HG02678 (cell line): ENCODE measurements around the gene CNPY4.
A peak's percentile ranks its signal among the peaks of the same experiment; 100 is the strongest.
"Not testable (repeated sequence)": the region's sequence is repeated elsewhere in the genome, so short reads cannot be mapped to it uniquely, and the experiment has no call there.

Experiments
- ATAC-seq: cut with Tn5 transposase; IDR thresholded peaks from one replicate; pipeline ENCODE4 v1.9.1; 2021; ENCODE audit warnings: mild to moderate bottlenecking, moderate library complexity; ENCODE audit not compliant: unreplicated experiment

The CNPY4 gene

DNA sequence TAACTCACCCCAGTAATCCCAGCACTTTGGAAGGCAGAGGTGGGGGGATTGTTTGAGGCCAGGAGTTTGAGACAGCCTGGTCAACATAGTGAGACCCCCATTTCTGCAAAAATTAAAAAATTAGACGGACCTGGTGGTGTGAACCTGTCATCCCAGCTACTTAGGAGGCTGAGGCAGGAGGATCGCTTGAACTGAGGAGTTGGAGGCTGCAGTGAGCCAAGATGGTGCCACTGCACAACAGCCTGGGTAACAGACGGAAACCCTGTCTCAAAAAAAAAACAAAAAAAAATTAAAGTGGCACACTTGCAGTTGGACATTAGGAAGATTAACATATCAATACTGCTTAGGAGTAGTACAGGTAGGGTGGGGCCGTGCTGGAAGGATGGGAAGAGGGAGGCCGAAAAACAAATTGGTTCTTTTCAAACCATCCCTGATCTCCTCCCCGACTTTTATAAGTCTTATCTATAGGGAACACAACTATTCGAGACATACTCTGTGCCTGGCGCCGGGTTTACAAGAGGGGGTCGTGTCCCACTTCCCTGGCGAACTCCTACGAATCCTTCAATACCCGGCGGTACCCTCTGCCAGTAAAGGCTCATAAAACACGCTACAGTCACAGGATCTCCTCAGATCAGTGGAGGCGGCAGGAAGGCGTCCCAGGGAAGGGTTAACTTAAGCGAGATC lies 904 bp upstream of the CNPY4 start:
- ATAC-seq, result no peak

DNA sequence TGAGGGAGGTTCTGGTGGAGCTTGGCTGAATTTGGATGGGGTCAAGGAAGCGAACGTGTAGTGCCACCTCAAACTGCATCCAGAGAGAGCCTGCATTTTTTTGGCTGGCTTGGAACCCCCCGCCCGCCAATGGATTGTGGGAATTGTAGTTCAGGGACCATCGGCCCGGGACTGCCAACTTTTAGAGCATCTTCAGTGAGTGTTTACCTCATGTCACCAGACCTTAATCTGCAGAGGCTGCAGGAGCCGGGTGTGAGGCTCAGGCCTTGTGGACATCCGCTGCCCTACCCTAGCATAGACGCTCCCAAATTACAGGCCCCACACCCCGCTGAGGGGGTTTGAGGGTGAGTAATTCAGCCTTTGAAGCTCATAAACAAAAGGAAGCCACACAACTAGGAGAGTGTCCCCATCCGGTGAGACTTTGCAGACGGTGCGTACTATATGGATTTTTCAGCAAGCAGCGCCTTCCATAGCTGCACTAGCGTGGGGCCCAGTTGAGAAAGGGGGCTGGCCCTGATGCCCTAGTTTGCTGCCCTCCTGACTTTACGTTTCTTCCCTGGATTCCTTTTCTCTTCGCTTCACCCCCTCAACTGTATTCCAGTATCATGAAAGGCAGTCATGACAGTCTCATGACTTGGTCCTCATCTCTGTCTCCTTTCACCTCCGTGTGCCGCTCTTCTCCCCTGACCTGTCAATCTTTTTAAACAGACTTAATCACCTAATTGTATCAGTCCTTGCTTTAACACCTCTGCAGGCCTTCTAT lies 717 bp downstream of the CNPY4 start:
- peak; percentile 34 for ATAC-seq

DNA sequence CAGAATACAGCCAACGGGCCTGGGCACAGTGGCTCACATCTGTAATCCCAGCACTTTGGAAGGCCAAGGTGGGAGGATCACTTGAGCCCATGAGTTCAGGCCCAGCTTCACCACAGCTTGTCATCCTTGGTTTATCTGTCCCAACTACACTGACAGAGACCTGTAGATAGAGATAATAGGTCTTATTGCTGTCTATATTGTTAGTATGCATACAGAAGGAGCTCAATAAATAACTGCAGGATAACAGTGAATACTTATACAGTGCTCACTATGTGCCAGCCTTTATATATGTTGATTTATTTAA lies 1.3 kb downstream of the CNPY4 start:
- no peak for ATAC-seq

GRCh38 chr7:100122067-100122466 lies 2.6 kb downstream of the CNPY4 start:
- no peak for ATAC-seq

GRCh38 chr7:100122568-100122967 lies 3.1 kb downstream of the CNPY4 start:
- ATAC-seq, result no peak

GRCh38 chr7:100124301-100125230 lies 5.1 kb downstream of the CNPY4 start:
- no peak for ATAC-seq

DNA sequence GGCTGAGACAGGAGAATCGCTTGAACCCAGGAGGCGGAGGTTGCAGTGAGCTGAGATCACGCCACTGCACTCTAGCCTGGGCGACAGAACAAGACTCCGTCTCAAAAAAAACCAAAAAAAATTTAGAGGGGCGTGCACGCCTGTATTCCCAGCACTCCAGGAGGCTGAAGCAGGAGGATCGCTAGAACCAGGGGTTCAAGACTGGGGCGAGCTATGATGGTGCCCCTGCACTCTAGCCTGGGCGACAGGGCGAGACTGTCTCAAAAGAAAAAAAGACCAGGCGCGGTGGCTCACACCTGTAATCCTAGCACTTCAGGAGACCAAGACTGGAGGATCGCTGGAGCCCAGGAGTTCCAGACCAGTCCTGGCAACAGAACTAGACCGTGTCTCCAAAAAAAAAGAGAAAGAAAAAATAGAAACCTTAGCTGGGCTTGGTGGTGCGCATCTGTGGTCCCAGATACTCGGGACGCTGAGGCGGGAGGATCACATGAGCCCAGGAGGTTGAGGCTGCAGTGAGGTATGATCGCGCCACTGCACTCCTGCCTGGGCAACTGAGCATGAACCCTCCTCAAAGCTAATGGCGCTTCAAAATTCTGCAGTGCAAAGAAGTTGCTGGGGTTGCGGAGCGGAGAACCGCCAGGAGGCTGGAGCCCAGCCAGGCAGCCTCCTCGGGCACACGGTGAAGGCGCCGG lies 7.0 kb downstream of the CNPY4 start:
- peak; percentile 15 for ATAC-seq

DNA sequence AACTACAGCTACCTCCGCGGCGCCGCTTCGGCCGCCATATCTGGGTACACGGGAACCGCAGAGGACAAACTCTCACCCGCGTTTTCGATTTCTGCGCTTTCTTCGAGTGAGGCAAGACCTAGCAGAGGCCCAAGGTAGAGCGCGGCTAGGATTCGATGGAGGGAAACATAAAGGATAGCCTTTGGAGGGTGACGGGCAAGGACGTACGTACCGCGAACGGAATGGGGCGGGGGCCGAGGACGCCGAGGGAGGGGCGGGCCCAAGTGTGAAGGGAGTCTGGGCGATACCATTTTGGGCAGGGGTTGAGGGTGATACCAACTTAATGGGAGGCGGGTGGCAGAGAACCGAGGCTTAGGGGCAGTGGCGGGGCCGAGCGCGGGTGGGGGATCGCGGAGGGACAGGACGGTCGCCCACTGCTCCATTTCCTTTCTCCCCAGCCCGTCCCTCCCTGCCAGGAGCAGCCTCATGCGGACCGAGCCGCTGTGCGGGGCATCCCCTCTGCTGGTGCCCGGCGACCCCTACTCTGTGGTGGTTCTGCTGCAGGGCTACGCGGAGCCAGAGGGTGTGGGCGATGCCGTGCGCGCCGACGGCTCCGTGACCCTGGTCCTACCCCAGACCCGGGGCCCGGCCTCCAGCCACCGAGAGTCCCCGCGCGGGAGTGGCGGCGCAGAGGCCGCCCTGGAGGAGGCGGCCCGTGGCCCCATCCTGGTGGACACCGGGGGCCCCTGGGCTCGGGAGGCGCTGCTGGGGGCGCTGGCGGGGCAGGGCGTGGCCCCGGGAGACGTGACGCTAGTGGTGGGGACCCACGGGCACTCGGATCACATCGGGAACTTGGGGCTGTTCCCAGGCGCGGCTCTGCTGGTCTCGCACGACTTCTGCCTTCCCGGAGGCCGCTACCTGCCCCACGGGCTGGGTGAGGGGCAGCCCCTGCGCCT lies 7.8 kb downstream of the CNPY4 start, which contains the start of gene MBLAC1:
Gene MBLAC1 (plus strand): TSS at position 37 of the 935 bp plus-strand sequence. CDS start 429 bp downstream, at position 466.
- peak; percentile 69 for ATAC-seq

- ATAC-seq, result no peak
Measured at GRCh38 chr7:100127866-100128636, 8.6 kb downstream of the CNPY4 start.

DNA sequence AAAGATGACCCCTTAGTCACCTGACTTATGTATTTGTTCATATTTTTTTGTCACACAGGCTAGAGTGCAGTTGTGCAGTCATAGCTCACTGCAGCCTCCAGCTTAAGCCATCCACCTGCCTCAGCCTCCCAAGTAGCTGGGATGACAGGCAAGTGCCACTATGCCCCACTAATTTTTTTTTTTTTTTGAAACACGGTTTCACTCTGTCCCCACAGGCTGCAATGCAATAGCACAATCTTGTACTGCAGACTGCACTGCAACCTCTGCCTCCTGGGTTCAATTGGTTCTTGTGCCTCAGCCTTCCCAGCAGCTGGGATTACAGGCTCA lies 9.2 kb downstream of the CNPY4 start:
- ATAC-seq, result no peak

GRCh38 chr7:100130220-100130607 lies 10.8 kb downstream of the CNPY4 start:
- ATAC-seq, result not testable (repeated sequence)

GRCh38 chr7:100130608-100131453 lies 11.4 kb downstream of the CNPY4 start:
- no peak for ATAC-seq

GRCh38 chr7:100132126-100132525 lies 12.7 kb downstream of the CNPY4 start:
- no peak for ATAC-seq

DNA sequence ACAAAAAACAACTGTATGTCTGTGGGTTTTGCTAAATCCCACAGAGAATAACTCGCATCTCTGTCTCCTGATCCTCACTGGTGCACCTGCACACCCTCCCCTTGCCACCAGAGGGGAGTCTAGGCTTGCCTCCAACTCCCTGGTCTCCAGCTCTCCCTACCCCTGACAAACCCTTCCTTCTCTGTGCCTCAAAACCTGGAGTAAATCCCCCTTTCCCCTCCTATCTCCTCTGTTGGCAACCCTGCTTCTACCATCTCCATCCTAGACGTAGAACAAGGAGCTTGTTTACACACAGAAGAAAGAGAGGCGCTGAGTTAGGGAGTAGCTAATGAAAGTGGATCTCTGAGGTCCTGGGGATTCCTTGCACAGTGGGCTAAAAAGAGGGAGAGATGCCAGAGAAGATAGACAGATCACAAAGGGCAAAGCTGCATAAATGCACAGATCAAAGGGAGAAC lies 13.3 kb downstream of the CNPY4 start:
- ATAC-seq, result peak; percentile 76

GRCh38 chr7:100137851-100138760 lies 18.7 kb downstream of the CNPY4 start:
- ATAC-seq, result no peak

- ATAC-seq, result no peak
Measured at GRCh38 chr7:100141555-100141949, 22.1 kb downstream of the CNPY4 start.

DNA sequence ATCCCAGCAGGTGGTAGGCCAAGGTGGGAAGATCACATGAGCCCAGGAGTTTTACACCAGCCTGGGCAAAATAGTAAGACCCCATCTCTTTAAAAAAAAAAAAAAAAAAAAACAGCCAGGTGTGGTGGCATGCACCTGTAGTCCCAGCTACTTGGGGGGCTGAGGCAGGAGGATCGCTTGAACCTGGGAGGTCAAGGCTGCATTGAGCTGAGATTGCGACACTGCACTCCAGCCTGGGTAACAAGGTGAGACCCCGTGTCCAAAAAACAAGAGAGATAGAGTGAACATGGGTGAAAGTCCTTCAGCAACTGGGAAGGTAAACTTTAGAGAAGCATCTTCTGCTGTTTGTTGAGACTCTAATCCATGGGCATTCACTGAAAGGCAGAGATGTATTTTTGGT lies 23.0 kb downstream of the CNPY4 start:
- no peak for ATAC-seq
